NCI-H1048 (cell line): ENCODE measurements around the gene CNOT1.
A peak's percentile ranks its signal among the peaks of the same experiment; 100 is the strongest.

Experiments
- DNase-seq: peaks from one replicate; lab custom pipeline; 2025; lab: John Stamatoyannopoulos, UW

CNOT1 gene

DNA sequence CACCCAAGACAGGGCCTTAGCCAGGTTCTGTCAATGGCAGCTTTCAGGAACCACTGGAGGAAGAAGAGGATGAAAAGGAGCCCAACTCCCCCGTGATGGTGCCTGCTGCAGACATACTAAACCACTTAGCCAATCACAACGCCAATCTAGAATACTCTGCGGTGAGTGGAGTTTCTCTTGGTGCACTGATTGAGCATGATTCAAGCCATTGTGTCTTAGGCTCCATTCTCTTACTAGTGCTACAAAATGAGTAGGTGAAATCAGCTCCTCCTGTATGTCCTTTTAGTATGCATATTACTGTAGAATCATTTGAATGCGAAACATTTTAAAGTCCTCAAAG, 112.9 kb downstream of the CNOT1 start:
- DNase-seq: no peak

DNA sequence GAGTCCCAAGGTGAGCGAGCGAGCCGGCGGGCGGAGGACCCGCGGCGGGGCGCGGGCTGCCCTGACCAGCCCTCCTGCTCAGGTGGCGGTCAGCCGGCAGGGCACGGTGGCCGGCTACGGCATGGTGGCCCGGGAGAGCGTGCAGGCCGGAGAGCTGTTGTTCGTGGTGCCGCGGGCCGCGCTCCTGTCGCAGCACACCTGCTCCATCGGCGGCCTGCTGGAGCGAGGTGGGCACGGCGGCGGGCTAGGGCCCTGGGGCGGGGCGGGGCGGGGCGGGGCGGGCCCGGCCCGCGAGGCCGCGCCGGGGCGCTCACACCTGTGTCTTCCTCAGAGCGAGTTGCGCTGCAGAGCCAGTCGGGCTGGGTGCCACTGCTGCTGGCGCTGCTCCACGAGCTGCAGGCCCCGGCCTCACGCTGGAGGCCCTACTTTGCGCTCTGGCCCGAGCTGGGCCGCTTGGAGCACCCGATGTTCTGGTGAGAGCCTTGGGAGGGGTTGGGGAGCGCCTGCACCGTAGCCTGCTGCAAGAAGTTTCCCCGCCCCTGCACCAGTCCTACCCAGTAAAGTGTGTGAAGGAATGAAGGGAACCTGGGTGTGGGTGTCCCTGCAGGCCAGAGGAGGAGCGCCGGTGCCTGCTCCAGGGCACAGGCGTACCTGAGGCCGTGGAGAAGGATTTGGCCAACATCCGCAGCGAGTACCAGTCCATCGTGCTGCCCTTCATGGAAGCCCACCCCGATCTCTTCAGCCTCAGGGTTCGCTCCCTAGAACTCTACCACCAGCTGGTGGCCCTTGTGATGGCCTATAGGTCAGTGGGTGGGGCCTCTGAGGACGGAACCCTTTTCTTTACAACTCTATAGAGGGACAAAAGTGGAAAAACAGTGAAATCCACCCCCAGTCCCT, 113.5 kb downstream of the CNOT1 start:
- DNase-seq: no peak

DNA sequence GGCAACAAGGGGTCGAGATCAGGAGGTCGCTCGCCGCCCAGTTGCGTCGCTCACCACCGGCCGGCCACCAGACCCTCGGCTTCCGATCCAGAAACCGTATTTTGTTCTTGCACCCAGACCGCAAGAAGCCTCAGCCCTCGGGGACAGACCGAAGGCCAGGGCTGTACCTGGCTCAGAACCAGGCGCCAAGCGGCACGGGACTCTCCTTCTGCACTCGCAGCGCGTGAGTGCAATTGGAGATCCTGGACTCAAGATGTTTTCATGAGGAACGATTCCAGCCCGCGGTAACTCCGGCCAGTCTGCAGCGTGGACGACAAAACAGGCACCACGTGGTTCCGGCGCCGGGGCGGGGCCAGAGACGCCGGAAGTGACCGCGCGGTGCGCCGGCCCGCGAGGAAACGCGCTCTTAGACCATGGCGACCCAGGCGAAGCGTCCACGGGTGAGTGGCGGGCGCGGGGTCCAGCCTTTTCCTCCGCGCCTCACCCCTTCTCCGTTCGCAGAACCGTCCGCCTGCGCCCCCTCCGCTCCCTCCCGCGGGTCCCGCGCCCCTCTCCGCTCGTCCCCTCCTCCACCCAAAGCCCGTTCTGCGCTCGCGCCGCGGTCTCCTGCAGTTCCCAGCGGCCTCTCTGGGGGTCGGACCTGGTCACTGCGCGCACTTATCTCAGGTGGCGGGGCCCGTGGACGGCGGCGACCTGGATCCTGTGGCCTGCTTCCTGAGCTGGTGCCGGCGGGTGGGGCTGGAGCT, 114.3 kb downstream of the CNOT1 start, which contains the start of gene SETD6:
Gene SETD6, plus strand, starts transcription at position 393 of the 746 bp plus-strand sequence. Its CDS starts 21 bp downstream, at position 414.
- DNase-seq: peak; percentile 55

DNA sequence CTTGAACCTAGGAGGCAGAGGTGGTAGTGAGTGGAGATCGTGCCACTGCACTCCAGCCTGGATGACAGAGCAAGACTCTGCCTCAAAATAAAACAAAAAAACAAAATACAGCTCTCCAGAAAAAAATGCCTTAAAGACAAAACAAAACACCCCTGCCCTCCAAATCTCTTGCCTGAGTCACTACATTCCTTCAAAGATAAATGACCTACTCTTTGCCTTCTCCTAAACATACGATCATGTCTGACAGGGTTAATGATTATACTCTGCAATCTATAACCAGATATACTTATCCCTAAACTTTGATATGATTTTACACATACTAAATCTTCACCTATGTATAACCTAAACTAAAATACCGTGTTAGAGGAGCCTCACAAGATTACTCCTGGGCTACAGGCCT, 115.8 kb downstream of the CNOT1 start:
- no peak for DNase-seq

DNA sequence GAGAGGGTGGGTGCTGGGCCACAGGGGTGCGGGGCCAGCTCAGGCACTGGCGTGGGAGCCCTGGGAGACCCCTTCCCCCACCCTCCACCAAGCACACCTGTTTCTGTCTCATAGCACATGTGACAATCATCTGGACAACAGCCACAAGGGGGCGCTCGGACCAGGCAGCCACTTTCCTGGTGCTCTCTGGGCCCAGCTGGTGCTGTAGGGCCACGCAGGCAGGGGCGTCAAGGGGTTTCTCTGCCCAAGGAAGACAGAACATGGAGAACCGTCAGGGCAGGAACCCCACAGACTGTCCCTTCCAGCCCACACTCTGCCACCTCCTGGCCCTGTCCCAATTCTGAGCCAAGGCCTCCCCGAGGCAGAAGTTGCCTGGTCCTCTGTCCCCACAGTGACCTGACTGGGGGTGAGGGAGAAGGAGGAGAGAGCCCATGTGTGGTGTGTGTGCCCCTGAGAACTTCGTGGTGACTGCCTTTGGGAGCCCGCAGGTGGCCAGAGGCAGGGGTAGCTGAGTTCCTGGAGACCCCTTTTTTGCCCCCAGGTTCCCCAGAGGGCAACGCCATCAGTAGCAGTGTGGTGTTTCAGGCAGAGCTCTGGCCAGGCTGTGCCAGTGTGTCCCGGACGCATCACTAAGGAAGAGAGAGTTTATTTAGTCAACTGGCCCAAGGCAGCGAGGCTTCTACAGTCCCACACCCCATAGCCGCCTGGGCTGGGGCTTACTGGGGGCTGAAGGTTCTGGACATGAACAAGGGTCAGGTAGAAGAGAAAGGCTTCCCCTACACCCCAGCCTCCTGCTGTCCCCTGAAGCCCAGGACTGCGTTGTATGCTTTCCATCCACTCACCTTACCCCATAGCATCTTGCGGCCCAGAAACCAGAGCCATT, 117.5 kb downstream of the CNOT1 start:
- DNase-seq: no peak

DNA sequence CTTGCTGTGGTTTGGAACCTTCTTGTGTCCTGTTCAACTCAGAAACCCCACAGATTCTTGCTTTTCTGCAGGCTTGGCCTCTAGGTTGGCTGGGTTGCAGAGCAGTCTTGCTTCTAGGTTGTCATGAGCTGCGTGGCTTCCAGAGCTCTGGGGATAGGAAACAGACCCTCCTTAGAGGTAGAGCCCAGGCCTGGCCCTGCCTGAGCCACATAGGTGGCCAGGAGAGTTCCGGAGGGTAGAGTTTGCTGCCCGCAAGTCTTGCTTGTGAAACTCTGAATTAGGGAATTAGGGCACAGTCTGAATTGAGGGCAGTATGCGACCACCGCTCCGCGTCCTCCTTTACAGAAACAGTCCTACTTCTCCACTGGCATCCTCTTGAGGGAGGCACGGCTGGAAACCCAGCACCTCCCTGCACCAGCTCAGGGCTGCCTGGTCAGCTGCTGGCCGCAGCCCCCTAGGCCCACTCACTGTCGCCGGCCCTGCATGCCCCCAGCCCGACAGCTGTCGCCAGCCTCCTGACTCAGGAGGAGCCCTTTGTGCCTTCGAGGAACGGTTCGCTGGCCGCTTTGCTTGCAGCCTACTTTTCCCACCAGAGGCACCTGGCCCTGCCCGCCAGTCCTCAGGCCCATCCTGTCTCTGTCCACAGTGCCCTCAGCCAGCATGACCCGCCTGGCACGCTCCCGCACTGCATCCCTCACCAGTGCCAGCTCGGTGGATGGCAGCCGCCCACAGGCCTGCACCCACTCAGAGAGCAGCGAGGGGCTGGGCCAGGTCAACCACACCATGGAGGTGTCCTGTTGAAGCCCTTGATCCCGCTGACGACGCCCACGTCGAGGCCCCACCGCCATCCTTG, 118.6 kb downstream of the CNOT1 start:
- no peak for DNase-seq

DNA sequence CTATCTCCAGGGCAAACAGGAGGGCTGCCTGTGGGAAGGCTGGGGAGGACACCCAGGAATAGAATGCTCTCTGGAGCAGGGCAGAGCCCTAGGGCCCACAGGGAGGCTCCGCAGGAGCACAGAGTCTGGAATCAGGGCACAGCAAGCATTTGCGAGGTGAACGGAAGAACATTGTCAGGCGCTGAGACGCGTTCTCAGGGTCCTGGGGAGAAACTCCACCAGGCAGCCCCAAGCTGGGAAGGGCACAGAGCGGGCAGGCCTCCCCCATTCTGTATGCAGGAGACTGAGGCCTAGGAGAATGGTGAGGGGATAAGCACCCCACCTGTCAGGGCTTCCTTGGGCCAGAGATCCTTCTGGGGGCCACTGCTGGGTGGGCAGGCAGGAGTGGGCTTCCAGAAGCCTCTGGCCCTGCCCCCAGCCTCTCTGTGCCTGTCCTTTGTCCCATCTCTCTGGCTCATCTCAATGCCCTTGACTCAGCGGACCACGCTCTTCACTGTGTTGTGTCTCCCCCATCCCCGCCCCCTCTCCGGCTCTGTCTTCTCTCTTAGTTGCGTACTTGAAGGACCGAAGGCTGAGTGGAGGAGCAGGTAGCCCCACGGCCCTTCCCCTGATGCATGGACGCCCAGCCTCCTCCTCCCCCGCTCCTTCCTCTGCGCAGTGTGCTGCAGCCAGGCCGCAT, 119.4 kb downstream of the CNOT1 start:
- DNase-seq: no peak

DNA sequence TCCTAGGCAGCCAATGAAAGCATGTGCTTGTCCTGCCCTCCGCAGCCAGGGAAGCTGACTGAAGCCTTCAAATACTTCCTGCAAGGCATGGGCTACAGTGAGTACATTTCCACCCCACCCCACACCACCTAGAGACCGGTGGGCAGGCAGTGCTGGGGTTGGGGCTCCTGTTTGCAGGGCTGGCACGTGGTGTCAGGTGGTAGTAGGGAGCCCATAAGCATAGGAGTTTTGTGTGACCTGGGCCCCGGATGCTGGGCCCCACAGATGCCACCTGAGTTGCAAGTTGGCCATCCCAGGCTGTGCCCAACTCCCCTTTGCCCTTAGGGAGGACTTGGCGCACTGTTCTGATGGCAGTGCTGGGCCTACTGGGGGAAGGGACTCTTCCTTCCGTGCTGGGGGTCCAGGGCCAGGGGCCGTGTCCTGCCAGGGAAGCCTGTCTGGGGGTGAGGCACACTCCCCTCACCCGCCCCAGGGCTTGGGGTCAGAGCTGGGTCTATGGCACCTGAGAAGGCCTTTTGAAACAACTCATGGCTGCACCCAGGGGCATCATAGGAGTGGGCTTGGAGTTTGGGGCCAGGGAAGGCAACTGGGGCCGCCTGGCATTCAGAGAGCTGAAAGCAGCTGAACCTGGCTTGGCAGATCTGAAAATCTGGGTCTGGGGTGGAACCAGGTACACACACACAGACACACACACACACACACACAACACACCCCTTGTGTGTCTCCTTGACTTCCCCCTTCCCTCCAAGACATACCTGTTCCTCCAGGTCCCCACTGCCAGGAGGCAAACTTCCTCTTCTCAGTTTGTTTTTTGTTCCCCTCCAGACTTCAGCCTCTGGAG, 120.2 kb downstream of the CNOT1 start:
- DNase-seq: no peak

DNA sequence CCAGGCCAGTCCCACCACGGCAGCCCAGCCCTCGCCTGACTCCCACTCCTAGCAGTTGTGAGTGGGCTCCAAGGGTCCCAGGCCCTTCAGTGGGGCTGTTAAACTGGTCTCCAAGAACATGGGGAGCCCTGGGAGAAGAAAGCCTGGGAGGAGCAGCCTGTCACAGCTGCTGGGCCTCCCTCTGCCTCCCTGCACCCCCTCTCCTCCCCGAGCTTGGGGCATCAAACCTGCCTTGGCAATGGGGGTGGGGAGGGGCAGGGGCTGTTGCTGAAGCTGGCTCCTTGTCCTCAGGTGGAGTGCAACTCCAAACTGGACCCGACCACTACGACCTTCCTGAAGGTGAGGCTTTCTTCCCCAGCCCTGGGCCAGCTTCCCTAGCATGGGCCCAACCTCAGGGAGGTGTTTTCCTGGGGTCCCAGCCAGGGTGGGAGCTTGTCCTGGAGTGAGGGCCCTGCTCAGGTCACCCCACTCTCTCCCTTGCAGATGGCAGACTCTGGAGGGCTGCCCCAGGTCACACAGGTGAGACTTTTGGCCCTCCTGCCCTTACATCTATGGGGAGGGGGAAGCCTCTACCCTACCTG, 120.9 kb downstream of the CNOT1 start:
- no peak for DNase-seq

DNA sequence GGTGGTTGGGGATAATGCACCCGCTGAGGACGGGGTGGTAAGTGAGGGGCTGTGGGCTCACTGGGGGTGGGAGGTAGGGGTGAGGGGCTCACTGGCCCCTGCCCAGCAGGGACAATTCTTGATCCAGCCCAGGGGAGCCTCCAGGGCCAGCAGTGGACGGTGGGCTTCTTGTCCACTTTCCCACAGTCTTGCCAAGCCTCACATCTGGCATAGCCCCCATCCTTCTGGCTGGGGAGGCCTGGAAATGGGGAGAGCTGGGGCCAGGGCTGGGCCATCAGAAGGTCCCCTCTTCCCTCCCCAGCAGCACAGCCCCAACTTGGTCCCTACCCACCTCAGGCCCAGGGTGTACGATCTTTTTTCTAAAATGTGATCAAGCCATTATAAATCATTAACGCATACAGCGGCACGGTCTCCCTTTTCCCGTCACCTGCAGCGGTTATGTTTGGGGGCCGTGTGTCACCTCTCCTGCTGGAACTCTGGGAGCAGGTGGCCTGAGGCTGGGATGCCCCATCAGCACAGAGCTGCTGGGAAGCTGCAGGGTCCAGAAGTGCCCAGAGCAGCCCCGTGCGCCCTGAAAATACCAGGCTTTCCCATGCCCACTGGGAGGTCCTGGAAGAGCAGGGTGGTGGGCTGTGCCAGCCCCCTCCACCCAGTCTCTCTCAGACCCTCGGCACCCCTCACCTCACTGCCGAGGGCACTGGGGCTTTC, 121.5 kb downstream of the CNOT1 start:
- DNase-seq: no peak

DNA sequence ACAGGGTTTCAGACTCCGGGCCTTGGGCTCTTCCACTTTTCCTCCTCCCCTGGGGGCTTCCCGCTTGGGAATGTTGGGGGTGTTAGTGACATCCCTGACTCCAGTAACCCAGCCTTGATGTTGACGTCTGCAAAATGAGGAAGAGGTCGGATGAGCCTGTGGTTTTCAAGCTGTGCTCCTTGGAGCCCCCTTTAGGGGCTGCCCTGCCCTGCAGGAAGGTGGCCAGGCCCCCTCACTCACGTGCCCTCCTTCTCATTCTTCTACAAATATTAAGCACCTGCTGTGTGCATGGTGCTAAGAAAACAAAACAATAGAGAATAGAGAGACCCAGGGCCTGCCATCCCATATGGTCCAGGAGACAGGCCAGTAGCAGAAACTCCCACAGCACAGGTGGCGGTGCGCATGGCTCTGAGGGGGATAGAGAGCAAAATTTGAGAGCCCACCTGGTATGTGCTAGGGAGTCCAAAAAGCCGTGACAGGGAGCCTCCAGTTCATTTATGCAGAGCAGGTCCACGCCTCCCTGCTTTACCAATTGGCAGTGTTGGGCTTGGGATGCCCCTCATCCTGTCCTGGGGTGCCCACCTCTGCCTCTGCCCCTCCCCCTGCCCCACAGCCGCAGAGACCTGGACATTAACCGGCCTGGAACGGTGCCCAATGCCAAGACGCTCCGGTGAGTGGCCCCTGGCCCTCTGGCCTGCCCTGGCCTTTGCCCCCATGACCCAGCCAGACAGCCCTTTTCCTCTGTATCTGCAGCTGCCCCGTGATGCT, 122.2 kb downstream of the CNOT1 start:
- DNase-seq: no peak

DNA sequence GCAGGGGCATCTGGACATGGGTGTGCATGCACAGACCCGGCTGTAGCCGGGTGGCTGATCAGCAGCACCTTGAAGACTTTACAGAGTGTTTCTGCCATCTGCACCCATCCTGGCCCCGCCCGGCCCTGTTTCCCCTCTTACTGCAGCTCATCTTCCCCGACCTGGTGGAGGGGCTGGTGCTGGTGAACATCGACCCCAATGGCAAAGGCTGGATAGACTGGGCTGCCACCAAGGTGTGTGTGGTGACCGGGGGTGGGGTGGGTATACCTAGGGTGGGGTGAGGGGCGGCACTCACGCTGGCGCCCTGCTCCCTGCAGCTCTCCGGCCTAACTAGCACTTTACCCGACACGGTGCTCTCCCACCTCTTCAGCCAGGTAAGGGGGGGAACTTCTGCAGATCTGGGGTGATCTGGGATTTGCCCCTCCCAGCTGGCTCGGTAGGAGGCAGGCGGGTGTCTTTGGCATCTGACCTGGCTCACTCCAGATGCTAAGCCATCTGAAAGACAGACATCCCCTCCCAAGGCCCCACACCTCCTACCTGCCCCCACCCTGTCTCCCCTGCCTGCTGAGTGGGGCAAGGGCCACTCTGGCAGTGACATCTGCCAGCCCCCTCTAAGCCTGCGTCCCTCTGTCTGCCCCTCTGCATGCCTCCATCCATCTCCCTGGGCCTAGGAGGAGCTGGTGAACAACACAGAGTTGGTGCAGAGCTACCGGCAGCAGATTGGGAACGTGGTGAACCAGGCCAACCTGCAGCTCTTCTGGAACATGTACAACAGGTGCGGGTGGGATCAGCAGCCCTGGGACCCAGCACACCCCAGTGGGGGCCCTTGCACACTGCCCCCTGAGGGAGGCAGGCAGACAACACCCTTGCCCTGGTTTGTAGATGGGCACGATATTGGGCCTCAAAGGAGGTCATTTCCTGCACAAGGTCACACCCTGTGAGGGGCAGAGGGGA, 123.1 kb downstream of the CNOT1 start:
- DNase-seq: no peak

DNA sequence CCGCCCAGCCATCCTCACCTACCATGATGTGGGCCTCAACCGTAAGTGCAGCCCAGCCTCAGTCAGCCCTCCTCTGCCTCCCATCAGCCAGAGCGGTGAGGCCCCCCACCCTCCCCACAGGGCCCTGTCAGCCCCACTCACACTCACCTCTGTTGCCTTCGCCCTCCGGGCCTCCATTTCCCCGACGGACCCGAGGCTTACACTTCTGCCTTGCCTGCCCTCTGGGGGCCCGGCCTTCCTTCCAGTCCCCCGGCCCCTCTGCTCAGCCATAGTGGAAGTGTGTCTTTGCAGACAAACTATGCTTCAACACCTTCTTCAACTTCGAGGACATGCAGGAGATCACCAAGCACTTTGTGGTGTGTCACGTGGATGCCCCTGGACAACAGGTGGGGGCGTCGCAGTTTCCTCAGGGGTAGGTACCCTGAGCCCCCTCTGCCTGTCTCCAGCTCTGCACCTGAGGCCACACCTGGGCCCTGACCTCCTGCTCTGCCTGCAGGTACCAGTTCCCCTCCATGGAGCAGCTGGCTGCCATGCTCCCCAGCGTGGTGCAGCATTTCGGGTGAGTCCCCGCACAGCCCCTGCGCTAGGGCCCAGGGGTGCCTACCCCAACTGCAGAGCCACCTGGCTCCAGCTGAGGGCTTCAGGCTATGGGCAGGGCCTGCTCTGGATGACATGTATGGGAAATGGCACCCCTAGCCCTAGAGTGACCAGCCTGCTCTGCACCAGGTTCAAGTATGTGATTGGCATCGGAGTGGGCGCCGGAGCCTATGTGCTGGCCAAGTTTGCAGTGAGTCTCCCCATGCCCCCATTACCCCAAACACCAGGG, 125.5 kb downstream of the CNOT1 start:
- no peak for DNase-seq

DNA sequence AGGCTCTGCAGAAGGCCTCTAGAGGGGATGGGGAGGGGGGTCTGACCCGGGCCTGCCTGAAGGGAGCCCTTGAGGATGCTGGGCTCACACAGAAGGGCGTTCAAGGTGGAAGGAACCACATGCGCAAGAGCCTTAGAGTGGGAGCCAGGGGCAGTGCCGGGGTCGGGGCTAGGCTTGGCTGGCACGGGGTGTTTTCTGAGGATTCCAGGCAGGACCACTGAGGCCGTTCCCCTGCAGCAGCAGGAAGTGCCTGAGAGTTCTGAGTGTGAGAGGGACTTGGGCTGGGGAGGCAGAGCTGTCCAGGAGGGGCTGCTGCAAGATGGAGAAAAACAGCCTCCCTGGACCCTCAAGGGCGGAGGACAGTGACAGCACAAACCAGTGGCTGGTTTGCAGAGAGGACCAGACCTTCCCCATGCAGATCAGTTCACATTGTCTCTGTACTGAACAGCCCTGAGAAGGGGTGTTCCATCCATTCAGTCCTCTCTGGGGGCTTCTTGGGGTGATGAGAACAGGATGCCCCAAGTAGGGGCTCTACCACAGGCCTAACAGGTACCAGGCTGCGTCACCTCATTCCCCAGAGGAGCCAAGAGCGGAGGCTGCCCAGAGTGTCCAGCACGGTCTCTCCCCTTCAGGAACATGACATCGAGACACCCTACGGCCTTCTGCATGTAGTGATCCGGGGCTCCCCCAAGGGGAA, 126.3 kb downstream of the CNOT1 start:
- no peak for DNase-seq

DNA sequence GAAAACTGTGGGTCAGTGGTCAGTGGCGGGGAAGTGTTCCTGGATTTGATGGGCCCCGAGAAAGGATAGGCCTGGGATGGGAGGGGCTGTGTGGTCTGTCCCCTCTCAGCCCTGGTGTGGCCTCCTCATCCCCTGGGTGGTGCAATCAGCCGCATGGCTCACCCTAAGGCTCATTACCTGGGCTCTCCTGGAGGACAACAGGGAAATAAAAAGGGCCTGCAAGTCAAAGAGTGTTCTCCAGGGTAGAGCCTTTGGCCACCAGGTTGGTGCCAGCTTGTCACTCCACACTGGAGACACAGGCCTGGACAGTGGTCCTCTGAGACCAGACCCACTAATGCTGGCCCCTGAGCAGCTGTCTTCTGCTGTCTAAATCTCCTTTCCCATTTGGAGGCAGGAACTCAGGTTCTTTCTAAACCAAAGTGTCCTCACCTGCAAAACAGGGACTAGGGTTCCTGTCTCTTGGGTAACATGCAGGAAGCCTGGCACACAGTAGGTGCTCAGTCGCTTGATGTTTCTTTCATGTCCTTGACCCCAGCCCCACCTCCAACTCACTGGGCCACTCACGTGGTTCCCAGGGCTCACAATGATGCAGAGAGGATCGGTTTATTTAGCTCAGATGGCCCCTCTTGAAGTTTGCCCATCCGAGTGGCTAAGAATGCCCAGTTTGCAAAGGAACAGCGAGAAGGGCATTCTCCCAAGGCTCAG, 127.3 kb downstream of the CNOT1 start:
- DNase-seq: no peak
